D721Med (cell line): ENCODE measurements around the gene KRTAP2-1.
"Not testable (repeated sequence)": the region's sequence is repeated elsewhere in the genome, so short reads cannot be mapped to it uniquely, and the experiment has no call there.

Experiments used
- DNase-seq: peaks from one replicate; pipeline ENCODE4 v3.0.0; 2011; ENCODE audit warnings: low spot score; ENCODE audit not compliant: insufficient read length
- FAIRE-seq: peaks from 2 replicates; lab custom pipeline; 2011; peaks lifted over from hg19 to GRCh38; lab: Jason Lieb, UNC
- TF ChIP-seq, protein P1 (sequence below): IDR thresholded peaks from 2 replicates; pipeline ENCODE4 v1.5.1; 2012; ENCODE audit warnings: mild to moderate bottlenecking, control low read depth; ENCODE audit not compliant: insufficient read depth; ENCODE audit errors: missing control alignments

KRTAP2-1 gene

DNA sequence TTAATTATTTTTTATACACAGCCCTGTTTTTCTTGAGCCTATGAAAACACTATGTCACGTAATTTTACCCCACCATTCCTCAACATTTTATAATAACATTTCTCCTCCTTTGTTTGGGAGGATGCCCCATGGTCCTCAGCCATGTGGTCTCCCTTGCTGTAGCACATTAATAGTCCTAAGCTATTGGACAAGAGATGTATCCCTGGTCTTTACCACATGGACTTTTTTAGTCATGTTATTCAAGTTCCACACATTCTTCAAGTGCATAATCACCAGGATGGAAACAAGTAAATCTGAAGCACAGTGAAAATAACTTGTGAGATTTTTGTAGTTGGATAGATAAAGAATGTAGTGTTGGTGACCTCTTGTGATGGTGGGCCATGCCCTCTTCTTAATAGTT, 14.8 kb upstream of the KRTAP2-1 start:
- FAIRE-seq, result no peak
- TF ChIP-seq, protein P1, sequence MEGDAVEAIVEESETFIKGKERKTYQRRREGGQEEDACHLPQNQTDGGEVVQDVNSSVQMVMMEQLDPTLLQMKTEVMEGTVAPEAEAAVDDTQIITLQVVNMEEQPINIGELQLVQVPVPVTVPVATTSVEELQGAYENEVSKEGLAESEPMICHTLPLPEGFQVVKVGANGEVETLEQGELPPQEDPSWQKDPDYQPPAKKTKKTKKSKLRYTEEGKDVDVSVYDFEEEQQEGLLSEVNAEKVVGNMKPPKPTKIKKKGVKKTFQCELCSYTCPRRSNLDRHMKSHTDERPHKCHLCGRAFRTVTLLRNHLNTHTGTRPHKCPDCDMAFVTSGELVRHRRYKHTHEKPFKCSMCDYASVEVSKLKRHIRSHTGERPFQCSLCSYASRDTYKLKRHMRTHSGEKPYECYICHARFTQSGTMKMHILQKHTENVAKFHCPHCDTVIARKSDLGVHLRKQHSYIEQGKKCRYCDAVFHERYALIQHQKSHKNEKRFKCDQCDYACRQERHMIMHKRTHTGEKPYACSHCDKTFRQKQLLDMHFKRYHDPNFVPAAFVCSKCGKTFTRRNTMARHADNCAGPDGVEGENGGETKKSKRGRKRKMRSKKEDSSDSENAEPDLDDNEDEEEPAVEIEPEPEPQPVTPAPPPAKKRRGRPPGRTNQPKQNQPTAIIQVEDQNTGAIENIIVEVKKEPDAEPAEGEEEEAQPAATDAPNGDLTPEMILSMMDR, result no peak
- no peak for DNase-seq

DNA sequence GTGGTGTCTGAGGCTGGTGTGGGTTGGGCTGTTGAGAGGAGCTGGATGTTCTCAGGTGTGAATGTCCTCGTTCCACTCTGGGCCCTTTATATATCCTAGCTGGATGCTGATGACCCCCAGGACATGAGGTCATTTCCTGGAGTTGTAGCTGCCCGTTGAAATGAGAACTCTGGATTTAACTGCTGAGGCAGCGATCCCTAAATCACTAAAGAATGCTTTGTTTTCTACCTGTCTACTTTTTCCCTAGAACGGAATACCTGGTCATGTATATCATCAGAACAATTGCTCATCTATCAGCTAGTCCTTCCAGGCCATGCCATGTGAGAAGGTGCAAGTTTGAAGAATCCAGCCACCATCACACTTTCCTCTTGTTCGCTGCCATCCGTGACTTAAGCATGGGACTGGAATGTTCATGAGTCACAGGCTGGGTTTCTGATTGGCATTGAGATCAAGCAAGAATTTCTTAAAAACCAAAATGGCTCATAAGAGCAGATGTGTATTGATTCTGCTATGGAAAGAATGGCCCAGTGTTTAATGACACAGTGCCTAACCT, 13.0 kb upstream of the KRTAP2-1 start, which contains the start of gene KRTAP2-3:
TSS of gene KRTAP2-3 (minus strand) at position 63 of the 553 bp plus-strand sequence. CDS start 64 bp downstream, outside the sequence.
- TF ChIP-seq, protein P1, result no peak
- FAIRE-seq, result no peak
- DNase-seq, result no peak

DNA sequence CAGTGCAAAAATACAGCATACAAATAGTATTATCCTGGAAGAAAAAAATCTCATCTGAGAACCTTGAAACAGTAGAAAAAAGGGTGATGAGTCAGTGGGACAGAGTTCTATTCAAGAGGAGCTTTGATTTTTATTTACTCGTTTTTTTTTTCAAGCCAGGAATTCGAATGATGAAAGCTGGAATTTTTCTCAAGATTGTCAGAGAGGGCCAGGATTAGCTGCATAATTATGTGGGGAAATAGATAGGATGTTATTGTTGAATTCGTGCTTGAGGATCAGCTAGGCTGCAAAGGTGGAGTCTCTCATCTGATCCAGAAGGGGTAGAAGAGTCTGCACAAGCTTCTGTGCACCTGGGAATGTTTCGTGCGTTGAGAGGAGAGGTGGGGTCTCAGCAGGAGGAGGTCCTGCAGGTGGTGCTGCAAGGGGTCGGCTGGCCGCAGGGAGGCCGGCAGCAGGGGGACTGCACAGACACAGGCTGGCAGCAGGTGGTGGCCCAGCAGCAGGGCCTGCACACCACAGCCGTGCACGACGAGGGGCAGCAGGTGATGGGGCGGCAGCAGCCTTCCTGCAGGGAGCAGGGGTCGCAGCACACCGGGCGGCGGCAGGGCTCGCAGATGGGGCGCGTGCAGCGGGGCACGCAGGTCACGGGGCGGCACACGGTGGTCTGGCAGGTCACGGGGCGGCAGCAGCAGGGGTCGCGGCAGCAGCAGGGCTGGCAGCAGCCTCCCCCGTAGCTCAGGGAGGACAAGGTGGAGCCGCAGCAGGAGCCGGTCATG, 12.3 kb upstream of the KRTAP2-1 start:
- DNase-seq, FAIRE-seq: not testable (repeated sequence)

DNA sequence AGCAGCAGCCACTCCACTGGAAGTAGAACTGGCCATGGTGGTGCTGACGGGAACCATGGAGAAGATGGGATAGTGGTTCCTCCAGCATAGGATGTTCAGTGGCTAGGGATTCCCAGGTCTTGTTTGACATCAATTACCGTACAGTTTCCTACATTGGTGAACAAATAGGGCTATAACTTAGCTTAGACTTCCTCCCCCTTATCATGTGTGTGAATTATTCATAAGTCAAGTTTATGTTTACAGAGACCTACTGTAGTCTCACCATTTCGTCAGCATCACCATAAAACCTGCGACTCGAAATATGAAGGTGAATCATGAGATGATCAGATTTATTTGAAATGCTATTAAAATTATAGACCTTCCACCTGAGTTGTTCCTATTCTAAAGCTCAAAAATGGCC, 11.6 kb upstream of the KRTAP2-1 start:
- DNase-seq (no peak), FAIRE-seq (no peak)
- TF ChIP-seq, protein P1, result no peak

DNA sequence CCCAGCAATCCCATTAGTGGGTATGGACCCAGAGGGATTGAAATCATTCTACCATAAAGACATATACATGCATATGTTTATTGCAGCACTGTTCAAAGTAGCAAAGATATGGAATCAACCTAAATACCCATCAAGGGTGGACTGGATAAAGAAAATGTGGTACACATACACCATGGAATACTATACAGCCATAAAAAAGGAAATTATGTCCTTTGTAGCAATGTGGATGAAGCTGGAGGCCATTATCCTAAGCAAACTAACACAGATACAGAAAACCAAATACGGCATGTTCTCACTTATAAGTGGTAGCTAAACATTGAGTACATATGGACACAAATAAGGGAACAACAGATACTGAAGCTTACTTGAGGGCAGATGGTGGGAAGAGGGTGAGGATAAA, 10.4 kb upstream of the KRTAP2-1 start:
- DNase-seq, result no peak
- no peak for FAIRE-seq
- TF ChIP-seq, protein P1, result no peak

DNA sequence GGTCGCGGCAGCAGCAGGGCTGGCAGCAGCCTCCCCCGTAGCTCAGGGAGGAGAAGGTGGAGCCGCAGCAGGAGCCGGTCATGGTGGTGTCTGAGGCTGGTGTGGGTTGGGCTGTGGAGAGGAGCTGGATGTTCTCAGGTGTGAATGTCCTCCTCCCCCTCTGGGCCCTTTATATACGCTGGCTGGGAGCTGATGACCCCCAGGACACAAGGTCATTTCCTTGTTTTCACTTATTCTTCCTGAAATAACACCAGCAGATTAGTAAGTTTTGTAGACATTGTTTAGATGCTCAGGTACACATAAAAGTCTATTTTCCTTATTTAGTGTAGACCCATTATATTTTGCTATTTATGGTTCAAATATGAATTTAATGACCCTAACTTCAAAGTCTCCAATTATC, 8.0 kb upstream of the KRTAP2-1 start, which contains the start of gene KRTAP2-2:
TSS of gene KRTAP2-2 (minus strand) at position 101 of the 400 bp plus-strand sequence. CDS start at position 82, 19 bp downstream.
- not testable (repeated sequence) for FAIRE-seq, DNase-seq

DNA sequence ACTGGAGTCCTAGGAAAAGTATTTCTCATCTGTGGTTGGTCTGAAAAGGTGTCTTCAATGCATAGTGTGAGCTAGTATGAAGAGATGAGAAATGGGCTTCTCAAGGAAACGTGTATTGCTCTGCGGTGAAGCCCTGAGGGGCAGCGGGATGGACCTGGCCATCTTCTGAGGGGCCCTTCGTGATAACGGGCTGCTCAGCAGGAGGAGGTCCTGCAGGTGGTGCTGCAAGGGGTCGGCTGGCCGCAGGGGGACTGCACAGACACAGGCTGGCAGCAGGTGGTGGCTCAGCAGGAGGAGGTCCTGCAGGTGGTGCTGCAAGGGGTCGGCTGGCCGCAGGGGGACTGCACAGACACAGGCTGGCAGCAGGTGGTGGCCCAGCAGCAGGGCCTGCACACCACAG, 7.4 kb upstream of the KRTAP2-1 start:
- not testable (repeated sequence) for FAIRE-seq, DNase-seq

DNA sequence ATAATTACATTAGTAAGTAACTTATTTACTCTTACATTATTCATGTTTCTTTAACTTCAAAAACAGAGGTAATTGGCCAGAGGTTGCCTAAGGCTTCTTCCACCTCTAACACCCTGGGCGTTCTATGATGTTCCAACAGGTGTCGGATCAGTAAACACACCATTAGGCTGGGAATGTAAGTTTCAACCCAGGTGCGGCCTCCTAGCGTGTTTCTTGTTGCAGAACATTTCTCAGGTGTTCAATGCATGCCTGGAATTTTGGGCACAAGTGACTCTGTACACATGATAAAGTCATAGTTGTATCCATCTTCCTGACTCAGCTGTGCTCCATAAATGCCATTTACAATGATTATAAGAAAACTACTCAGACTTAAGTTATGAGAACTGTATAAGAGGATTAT, 6.9 kb upstream of the KRTAP2-1 start:
- DNase-seq (no peak), FAIRE-seq (no peak)
- TF ChIP-seq, protein P1, result no peak
